K562 (cell line): ENCODE data around the gene CST6. TPM values are rescaled to one million over a fixed set of nuclear protein-coding genes. Genes with fewer than 3 reads are reported as not detected.

ENCODE experiments used
- ID3 ChIP-seq, 2 experiments: fragments of 250-450 bp in 1 of 2; fragments of 450-650 bp in 1 of 2; sonication (Bioruptor Pico) in 1 of 2; IDR thresholded peaks; 2 replicates each; pipeline versions ENCODE4 v1.6.1 to v1.8.0; 2016 to 2021; ENCODE audit warnings: mild to moderate bottlenecking in 2 of 2, moderate library complexity in 2 of 2, missing compliant biosample characterization in 1 of 2, missing genetic modification characterization in 1 of 2
- MTA3 ChIP-seq: fragments of 450-650 bp; formaldehyde crosslinking; IDR thresholded peaks from 2 replicates; pipeline ENCODE4 v1.6.1; 2017; ENCODE audit warnings: mild to moderate bottlenecking, borderline replicate concordance
- STAG1 ChIP-seq: sonication (generic); formaldehyde crosslinking; IDR thresholded peaks from 2 replicates; pipeline ENCODE4 v1.5.0; 2020; ENCODE audit warnings: missing genetic modification reagents, borderline replicate concordance
- TEAD4 ChIP-seq, 2 experiments: sonication (generic) in 1 of 2; formaldehyde crosslinking in 1 of 2; IDR thresholded peaks; 2 replicates each; pipeline versions ENCODE4 v1.6.1 to v1.8.0; 2012 to 2022; ENCODE audit warnings: borderline replicate concordance in 1 of 2, inconsistent platforms in 1 of 2, low read length in 1 of 2, mild to moderate bottlenecking in 1 of 2, missing genetic modification reagents in 1 of 2
- ZBTB11 ChIP-seq, 3 experiments: fragments of 200-800 bp in 1 of 3; fragments of 250-450 bp in 1 of 3; fragments of 450-650 bp in 1 of 3; sonication (Bioruptor Pico) in 1 of 3; sonication (Bioruptor generic) in 1 of 3; formaldehyde crosslinking in 1 of 3; IDR thresholded peaks; 2 replicates each; pipeline versions ENCODE4 v1.6.1 to v1.8.0; 2016 to 2022; ENCODE audit warnings: mild to moderate bottlenecking in 2 of 3, missing genetic modification characterization in 2 of 3, missing compliant biosample characterization in 1 of 3, moderate library complexity in 1 of 3
- polyA plus RNA-seq, 8 experiments: library from polyadenylated mRNA; depleted of rRNA in 4 of 8; stranded (reverse) in 5 of 8; unstranded in 3 of 8; fragments of >200 nt; fragmentation: Nextera tagmentation in 2 of 8; fragmentation: Illumina TruSeq in 1 of 8; extraction: Ambion mirVana in 2 of 8; extraction: Trizol in 1 of 8; gene quantifications; 2 replicates each; pipeline versions ENCODE4 v1.2.1 to v1.2.3, GENCODE V29; 2011 to 2014; ENCODE audit warnings: inconsistent platforms in 1 of 8, missing spikeins in 1 of 8
- total RNA-seq, 7 experiments: library from RNA; depleted of rRNA in 6 of 7; stranded (reverse); fragments of >200 nt in 6 of 7; fragmentation: Illumina TruSeq in 2 of 7; extraction: Trizol in 2 of 7; gene quantifications; 2 replicates each; pipeline versions ENCODE4 v1.2.1 to v1.2.3, GENCODE V29; 2011 to 2021; ENCODE audit warnings: low replicate concordance in 1 of 7
- TF ChIP-seq, protein P1 (sequence below), 2 experiments: fragments of 450-650 bp in 1 of 2; sonication (generic) in 1 of 2; formaldehyde crosslinking in 1 of 2; IDR thresholded peaks; 2 replicates each; pipeline versions ENCODE4 v1.7.1 to v1.9.0; 2016 to 2022; ENCODE audit warnings: inconsistent platforms in 1 of 2, mild to moderate bottlenecking in 1 of 2, missing genetic modification reagents in 1 of 2

Gene CST6
- total and polyA plus RNA-seq, 9 of the 15 experiments (the other 6 are each of a cell fraction or from before 2014, with no cell fraction given): not detected

- TF ChIP-seq ZBTB11 (CRISPR knock-in tag; IDR thresholded peaks at IDR 0.05) (peak in 1 of 3 experiments; percentile 50; a peak in 2 of 6 replicates), STAG1 (CRISPR knock-in tag) (no peak), MTA3 (0 out of 2 replicates have a peak, but pooled peaks have one; percentile 20), ID3 (CRISPR knock-in tag; IDR thresholded peaks at IDR 0.05) (no peak), ID3 (tag; IDR thresholded peaks at IDR 0.05) (0 out of 2 replicates have a peak, but pooled peaks have one; percentile 16), TEAD4 (IDR thresholded peaks at IDR 0.05; ENCODE audit: low read length) (peak; percentile 43; the same call in 1 of the 2 replicates), TEAD4 (CRISPR knock-in tag; IDR thresholded peaks at IDR 0.05; ENCODE audit: borderline replicate concordance) (0 out of 2 replicates have a peak, but pooled peaks have one; percentile 72)
- TF ChIP-seq, protein P1, sequence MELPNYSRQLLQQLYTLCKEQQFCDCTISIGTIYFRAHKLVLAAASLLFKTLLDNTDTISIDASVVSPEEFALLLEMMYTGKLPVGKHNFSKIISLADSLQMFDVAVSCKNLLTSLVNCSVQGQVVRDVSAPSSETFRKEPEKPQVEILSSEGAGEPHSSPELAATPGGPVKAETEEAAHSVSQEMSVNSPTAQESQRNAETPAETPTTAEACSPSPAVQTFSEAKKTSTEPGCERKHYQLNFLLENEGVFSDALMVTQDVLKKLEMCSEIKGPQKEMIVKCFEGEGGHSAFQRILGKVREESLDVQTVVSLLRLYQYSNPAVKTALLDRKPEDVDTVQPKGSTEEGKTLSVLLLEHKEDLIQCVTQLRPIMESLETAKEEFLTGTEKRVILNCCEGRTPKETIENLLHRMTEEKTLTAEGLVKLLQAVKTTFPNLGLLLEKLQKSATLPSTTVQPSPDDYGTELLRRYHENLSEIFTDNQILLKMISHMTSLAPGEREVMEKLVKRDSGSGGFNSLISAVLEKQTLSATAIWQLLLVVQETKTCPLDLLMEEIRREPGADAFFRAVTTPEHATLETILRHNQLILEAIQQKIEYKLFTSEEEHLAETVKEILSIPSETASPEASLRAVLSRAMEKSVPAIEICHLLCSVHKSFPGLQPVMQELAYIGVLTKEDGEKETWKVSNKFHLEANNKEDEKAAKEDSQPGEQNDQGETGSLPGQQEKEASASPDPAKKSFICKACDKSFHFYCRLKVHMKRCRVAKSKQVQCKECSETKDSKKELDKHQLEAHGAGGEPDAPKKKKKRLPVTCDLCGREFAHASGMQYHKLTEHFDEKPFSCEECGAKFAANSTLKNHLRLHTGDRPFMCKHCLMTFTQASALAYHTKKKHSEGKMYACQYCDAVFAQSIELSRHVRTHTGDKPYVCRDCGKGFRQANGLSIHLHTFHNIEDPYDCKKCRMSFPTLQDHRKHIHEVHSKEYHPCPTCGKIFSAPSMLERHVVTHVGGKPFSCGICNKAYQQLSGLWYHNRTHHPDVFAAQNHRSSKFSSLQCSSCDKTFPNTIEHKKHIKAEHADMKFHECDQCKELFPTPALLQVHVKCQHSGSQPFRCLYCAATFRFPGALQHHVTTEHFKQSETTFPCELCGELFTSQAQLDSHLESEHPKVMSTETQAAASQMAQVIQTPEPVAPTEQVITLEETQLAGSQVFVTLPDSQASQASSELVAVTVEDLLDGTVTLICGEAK (IDR thresholded peaks at IDR 0.05): peak; percentile 12; the same call in 1 of the 2 replicates
- TF ChIP-seq, protein P1 (CRISPR knock-in tag; IDR thresholded peaks at IDR 0.05): no peak
These were observed 1.3 kb downstream of the CST6 start (continued) for GRCh38 chr11:66012946-66013761.
